Activated T-helper 17 cell treated with anti-CD3 and anti-CD28 coated beads, Interleukin-2, amount 50 U/mL, for 72 hours (primary cell): ENCODE data around the gene LGALS14. TPM values are rescaled to one million over a fixed set of nuclear protein-coding genes. Genes with fewer than 3 reads are reported as not detected.

Experiments
- ATAC-seq: fragments of 150-1000 bp; cut with Tn5 transposase; replicated peaks from 2 replicates; pipeline ENCODE4 v1.10.0; 2021; ENCODE audit warnings: mild to moderate bottlenecking, moderate library complexity
- H3K27ac Mint-ChIP-seq: one replicate; pipeline ENCODE4 v1.8.0; 2022; ENCODE audit warnings: mixed read lengths
- H3K27me3 Mint-ChIP-seq: one replicate; pipeline ENCODE4 v1.8.0; 2022; ENCODE audit warnings: mixed read lengths
- H3K36me3 Mint-ChIP-seq: one replicate; pipeline ENCODE4 v1.8.0; 2022; ENCODE audit warnings: low read depth, mild to moderate bottlenecking, mixed read lengths
- H3K4me1 Mint-ChIP-seq: one replicate; pipeline ENCODE4 v1.8.0; 2022; ENCODE audit warnings: mixed read lengths
- H3K4me3 Mint-ChIP-seq: one replicate; pipeline ENCODE4 v1.8.0; 2022; ENCODE audit warnings: mild to moderate bottlenecking, mixed read lengths
- H3K9me3 Mint-ChIP-seq: one replicate; pipeline ENCODE4 v1.8.0; 2022; ENCODE audit warnings: mixed read lengths
- total RNA-seq, 2 donors: library from RNA; stranded (reverse); gene quantifications; one replicate each; pipeline ENCODE4 v1.2.3, GENCODE V29; 2022

The LGALS14 gene
- total RNA-seq, 2 donors from 2014 or later: 0.69 to 2.2 TPM

DNA sequence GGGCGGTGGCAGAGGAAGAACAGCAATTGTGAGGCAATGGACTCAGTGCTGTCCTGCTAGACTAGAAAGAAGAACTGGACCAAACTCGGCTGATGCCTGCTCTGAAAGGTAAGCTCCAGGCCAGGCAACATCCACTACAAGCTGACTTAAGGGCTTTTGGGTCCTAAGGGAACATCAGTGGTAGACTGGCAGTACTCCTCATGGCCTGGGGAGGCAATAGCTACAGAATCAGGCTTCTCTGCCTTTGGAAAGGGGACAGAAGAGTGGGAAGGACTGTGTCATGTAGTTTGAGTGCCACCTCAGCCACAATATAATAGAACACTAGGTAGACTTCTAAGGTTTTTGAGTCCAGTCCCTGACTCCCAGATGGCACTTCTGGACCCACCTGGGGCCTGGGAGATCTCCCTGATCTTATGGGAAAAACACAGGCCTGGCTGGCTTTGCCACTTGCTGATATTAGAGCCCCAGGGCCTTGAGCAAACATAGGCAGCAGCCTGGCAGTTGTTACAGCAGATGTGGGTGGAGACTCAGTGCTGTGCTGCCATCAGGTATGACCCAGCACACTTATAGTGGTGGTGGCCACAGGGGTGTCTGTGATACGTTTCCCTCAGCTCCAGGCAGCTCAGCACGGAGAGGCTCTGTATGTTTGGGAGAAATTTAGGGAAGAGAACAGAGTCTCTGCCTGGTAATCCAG is 42.7 kb downstream of the LGALS14 start:
- H3K4me3 Mint-ChIP-seq: no peak overlapping the region
- H3K27ac Mint-ChIP-seq: no peak overlapping the region
- no peaks in the 10 kb centered on the region for H3K4me1 Mint-ChIP-seq
- H3K9me3 Mint-ChIP-seq: no peaks in the 10 kb centered on the region
- ATAC-seq: no peak
- H3K27me3 Mint-ChIP-seq: peaks cover 25% of the 10 kb centered on the region
- H3K36me3 Mint-ChIP-seq: no peaks in the 10 kb centered on the region

- Mint-ChIP-seq H3K36me3 (no peaks in the 10 kb centered on the region), H3K4me1 (no peaks in the 10 kb centered on the region), H3K27ac (no peak overlapping the region), H3K27me3 (peaks cover 19% of the 10 kb centered on the region), H3K4me3 (no peak overlapping the region), H3K9me3 (no peaks in the 10 kb centered on the region)
- no peak for ATAC-seq
Measured at GRCh38 chr19:39749981-39750380, 45.7 kb downstream of the LGALS14 start.

DNA sequence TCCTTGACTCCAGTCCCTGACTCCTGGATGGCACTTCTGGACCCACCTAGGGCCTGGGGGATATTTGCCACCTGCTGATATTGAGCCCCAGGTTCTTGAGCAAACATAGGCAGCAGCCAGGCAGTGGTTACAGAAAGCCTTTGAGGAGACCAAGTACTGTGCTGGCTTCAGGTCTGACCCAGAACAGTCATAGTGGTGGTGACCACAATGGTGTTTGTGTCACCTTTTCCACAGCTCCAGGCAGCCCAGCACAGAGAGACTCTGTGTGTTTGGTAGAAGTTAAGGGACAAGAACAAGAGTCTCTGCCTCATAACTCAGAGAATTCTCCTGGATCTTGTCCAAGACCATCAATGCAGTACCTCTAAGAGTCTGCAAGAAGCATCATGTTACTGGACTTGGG is 48.1 kb downstream of the LGALS14 start:
- no peak overlapping the region for H3K4me3 Mint-ChIP-seq
- H3K27ac Mint-ChIP-seq: no peak overlapping the region
- H3K36me3 Mint-ChIP-seq: no peaks in the 10 kb centered on the region
- no peaks in the 10 kb centered on the region for H3K4me1 Mint-ChIP-seq
- peak; percentile 88 for ATAC-seq
- H3K27me3 Mint-ChIP-seq: peaks cover 18% of the 10 kb centered on the region
- no peaks in the 10 kb centered on the region for H3K9me3 Mint-ChIP-seq

DNA sequence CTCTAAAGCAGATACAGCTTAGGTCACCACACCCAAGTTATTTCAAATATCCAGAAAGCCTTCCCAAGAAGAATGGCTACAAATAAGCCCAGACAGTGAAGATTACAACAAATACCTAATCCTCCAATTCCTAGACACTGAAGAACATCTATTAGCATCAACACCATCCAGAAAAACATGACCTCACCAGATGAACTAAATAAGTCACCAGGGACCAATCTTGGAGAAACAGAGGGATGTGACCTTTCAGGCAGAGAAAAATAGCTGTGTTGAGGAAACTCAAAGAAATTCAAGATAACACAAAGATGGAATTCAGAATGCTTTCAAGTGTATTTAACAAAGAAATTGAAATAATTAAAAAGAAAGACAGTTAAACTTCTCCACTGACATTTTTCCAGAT is 48.5 kb downstream of the LGALS14 start:
- Mint-ChIP-seq H3K36me3 (no peaks in the 10 kb centered on the region), H3K4me3 (no peak overlapping the region)

GRCh38 chr19:39754544-39754943 is 50.3 kb downstream of the LGALS14 start:
- Mint-ChIP-seq H3K4me1 (no peaks in the 10 kb centered on the region), H3K36me3 (no peaks in the 10 kb centered on the region), H3K27ac (no peak overlapping the region), H3K27me3 (peaks cover 31% of the 10 kb centered on the region), H3K4me3 (no peak overlapping the region), H3K9me3 (no peaks in the 10 kb centered on the region)
- no peak for ATAC-seq

More for the DNA sequence above, 48.5 kb downstream of the LGALS14 start:
- H3K9me3 Mint-ChIP-seq: no peaks in the 10 kb centered on the region
- no peaks in the 10 kb centered on the region for H3K4me1 Mint-ChIP-seq
- H3K27me3 Mint-ChIP-seq: peaks cover 22% of the 10 kb centered on the region
- no peak for ATAC-seq
- H3K27ac Mint-ChIP-seq: no peak overlapping the region

- no peak for ATAC-seq
- Mint-ChIP-seq H3K9me3 (no peaks in the 10 kb centered on the region), H3K36me3 (no peaks in the 10 kb centered on the region), H3K4me1 (no peaks in the 10 kb centered on the region), H3K27ac (no peak overlapping the region), H3K4me3 (no peak overlapping the region), H3K27me3 (peaks cover 33% of the 10 kb centered on the region)
Measured at GRCh38 chr19:39754971-39755370, 50.7 kb downstream of the LGALS14 start.

Other genes with a start within 250 kb of the LGALS14 start
- gene TIMM50, start 223.6 kb upstream of the LGALS14 start, total RNA-seq: 10 to 100 TPM; 51.5 to 95.1 TPM
- 1 to 10 TPM in 1 of 2 donors, under 1 TPM in 1; 0.16 to 1.2 TPM for gene DLL3, start 205.5 kb upstream of the LGALS14 start, total RNA-seq
- not detected for gene SELENOV, start 189.3 kb upstream of the LGALS14 start, total RNA-seq
- 1 to 10 TPM; 2.8 to 3.2 TPM for gene EID2B, start 171.6 kb upstream of the LGALS14 start, total RNA-seq
- gene EID2, start 164.3 kb upstream of the LGALS14 start, total RNA-seq: 10 to 100 TPM in 1 of 2 donors, 1 to 10 TPM in 1; 9.4 to 13.4 TPM
- not detected for gene LGALS13, start 102.0 kb upstream of the LGALS14 start, total RNA-seq
- not detected for gene LGALS16, start 48.6 kb upstream of the LGALS14 start, total RNA-seq
- not detected for gene CLC, start 33.5 kb downstream of the LGALS14 start, total RNA-seq
- gene LEUTX, start 74.4 kb downstream of the LGALS14 start, total RNA-seq: not detected
- 10 to 100 TPM in 1 of 2 donors, 1 to 10 TPM in 1; 8.8 to 17.6 TPM for gene DYRK1B, start 129.7 kb downstream of the LGALS14 start, total RNA-seq
- 100 to 1,000 TPM; 513 to 639 TPM for gene FBL, start 141.9 kb downstream of the LGALS14 start, total RNA-seq
- 10 to 100 TPM in 1 of 2 donors, 1 to 10 TPM in 1; 2.1 to 11.3 TPM for gene FCGBP, start 230.2 kb downstream of the LGALS14 start, total RNA-seq